Measurements from ENCODE around the gene DDX10.

Gene DDX10

GRCh38 chr11:108724974-108725689 is 60.3 kb downstream of the DDX10 start:
- Histone ChIP-seq H3K79me1 (ENCODE audit: low read depth, low read length) (no peaks in the 10 kb centered on the region), H2BK15ac (ENCODE audit: low read length) (no peak overlapping the region), H3K36me3 (replicated peaks in 1 of 2; ENCODE audit: control insufficient read depth in 2 of 2, insufficient read depth in 2 of 2, low read length in 2 of 2) (peaks cover 2 to 25% of the 10 kb centered on the region in 2 donors), H3K9me3 (replicated peaks in 1 of 2; ENCODE audit: control insufficient read depth in 2 of 2, insufficient read depth in 1 of 2, low read depth in 1 of 2, low read length in 2 of 2) (peaks cover 0 to 6% of the 10 kb centered on the region in 2 donors), H3K27me3 (ENCODE audit: control insufficient read depth in 3 of 3, insufficient read depth in 3 of 3, low read depth in 1 of 3, low read length in 3 of 3) (no peaks in the 10 kb centered on the region), H3K23ac (ENCODE audit: low read depth, low read length, poor library complexity) (no peak overlapping the region), H2AK5ac (ENCODE audit: low read depth, low read length) (no peak overlapping the region), H3K27ac (replicated peaks; ENCODE audit: low read length) (no peak overlapping the region), H3K4me2 (ENCODE audit: insufficient read depth, low read length, poor library complexity, severe bottlenecking) (no peak overlapping the region), H2BK120ac (ENCODE audit: low read depth, low read length) (no peak overlapping the region), H3K18ac (ENCODE audit: low read length) (no peak overlapping the region), H3K4me1 (ENCODE audit: control insufficient read depth in 2 of 2, insufficient read depth in 1 of 2, low read depth in 1 of 2, low read length in 2 of 2) (no peaks in the 10 kb centered on the region), H3K9ac (ENCODE audit: low read depth, low read length, poor library complexity) (no peak overlapping the region), H3K4me3 (ENCODE audit: low read length in 2 of 2) (no peak overlapping the region), H2AFZ (ENCODE audit: low read length) (no peak overlapping the region), H4K91ac (ENCODE audit: low read depth, low read length, poor library complexity) (no peak overlapping the region), H3K14ac (ENCODE audit: low read length) (no peak overlapping the region), H4K8ac (ENCODE audit: low read depth, low read length) (no peak overlapping the region), H3K4ac (ENCODE audit: low read length) (no peak overlapping the region), H2BK12ac (ENCODE audit: low read length) (no peak overlapping the region), H2BK5ac (ENCODE audit: low read length) (no peak overlapping the region)
- DNase-seq (ENCODE audit: low spot score): no peak
- no CpG with 5 or more reads among the region's 5 CpGs for WGBS, 2 donors (ENCODE audit: extremely low coverage in 2 of 2, insufficient read length in 2 of 2, insufficient replicate concordance in 1 of 2)

DNA sequence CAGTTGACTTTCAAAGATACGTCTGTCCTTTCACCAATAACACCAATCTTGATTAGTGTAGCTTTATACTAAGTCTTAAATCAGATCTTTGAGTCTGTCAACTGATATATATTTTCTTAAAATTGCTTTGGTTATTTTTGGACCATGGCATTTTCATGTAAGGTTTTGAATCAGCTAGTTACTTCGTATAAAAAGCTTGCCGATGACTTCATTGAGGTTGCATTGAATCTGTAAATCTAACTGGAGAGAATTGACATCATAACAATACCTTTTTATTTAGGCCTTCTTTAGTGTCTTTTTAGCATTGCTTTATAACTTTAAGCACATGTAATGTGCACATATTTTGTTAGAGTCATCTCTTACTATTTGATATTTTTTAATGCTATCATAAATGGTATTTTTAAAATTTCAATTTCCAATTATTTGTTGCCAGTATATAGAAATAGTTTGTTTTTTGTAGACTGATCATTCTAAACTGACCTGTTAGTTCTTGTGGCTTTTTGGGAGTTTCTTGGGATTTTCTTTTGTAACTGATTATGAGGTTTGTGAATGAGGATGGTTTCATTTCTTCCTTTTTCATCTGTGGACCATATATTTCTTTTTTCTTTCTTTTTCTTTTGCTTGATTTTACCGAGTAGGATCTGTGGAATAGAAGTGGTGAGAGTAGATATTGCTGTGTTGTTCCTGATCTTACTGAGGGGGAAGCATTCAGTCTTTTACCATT is 61.4 kb downstream of the DDX10 start:
- no CpG with 5 or more reads among the region's 4 CpGs for WGBS, 2 donors (ENCODE audit: extremely low coverage in 2 of 2, insufficient read length in 2 of 2, insufficient replicate concordance in 1 of 2)
- Histone ChIP-seq H3K9me3 (replicated peaks in 1 of 2; ENCODE audit: control insufficient read depth in 2 of 2, insufficient read depth in 1 of 2, low read depth in 1 of 2, low read length in 2 of 2) (peaks cover 0 to 6% of the 10 kb centered on the region in 2 donors), H3K36me3 (replicated peaks in 1 of 2; ENCODE audit: control insufficient read depth in 2 of 2, insufficient read depth in 2 of 2, low read length in 2 of 2) (peaks cover 2 to 22% of the 10 kb centered on the region in 2 donors), H3K14ac (ENCODE audit: low read length) (no peak overlapping the region), H2BK120ac (ENCODE audit: low read depth, low read length) (no peak overlapping the region), H3K9ac (ENCODE audit: low read depth, low read length, poor library complexity) (no peak overlapping the region), H3K27ac (replicated peaks; ENCODE audit: low read length) (no peak overlapping the region), H2BK12ac (ENCODE audit: low read length) (no peak overlapping the region), H2AK5ac (ENCODE audit: low read depth, low read length) (no peak overlapping the region), H3K18ac (ENCODE audit: low read length) (no peak overlapping the region), H3K4me1 (ENCODE audit: control insufficient read depth in 2 of 2, insufficient read depth in 1 of 2, low read depth in 1 of 2, low read length in 2 of 2) (no peaks in the 10 kb centered on the region), H3K4me2 (ENCODE audit: insufficient read depth, low read length, poor library complexity, severe bottlenecking) (no peak overlapping the region), H3K23ac (ENCODE audit: low read depth, low read length, poor library complexity) (no peak overlapping the region), H3K27me3 (ENCODE audit: control insufficient read depth in 3 of 3, insufficient read depth in 3 of 3, low read depth in 1 of 3, low read length in 3 of 3) (no peaks in the 10 kb centered on the region), H2AFZ (ENCODE audit: low read length) (no peak overlapping the region), H2BK5ac (ENCODE audit: low read length) (no peak overlapping the region), H3K4ac (ENCODE audit: low read length) (no peak overlapping the region), H4K8ac (ENCODE audit: low read depth, low read length) (no peak overlapping the region), H2BK15ac (ENCODE audit: low read length) (no peak overlapping the region), H3K4me3 (ENCODE audit: low read length in 2 of 2) (no peak overlapping the region), H3K79me1 (ENCODE audit: low read depth, low read length) (no peaks in the 10 kb centered on the region), H4K91ac (ENCODE audit: low read depth, low read length, poor library complexity) (no peak overlapping the region)
- DNase-seq (ENCODE audit: low spot score): no peak

DNA sequence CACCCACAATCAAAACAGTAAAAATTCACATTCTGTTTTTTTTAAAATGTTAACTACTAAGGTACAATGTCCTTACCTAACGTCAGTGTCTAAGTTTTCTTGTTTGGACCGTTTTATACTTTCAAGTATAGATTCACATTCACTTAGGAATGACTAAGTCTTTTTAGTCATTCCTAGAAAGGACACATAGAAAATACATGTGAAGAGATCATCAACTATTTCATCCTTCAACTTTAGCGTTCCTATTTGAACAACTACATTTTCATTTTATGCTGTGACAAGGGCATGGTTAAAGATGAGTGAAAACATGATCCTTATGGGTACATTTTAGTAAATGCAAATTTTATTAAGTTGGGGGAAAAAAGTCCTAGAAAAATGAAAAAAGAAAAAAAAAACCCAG is 62.8 kb downstream of the DDX10 start:
- no peak overlapping the region for H3K9ac ChIP-seq (ENCODE audit: low read depth, low read length, poor library complexity)
- no CpG with 5 or more reads among the region's 3 CpGs for WGBS, 2 donors (ENCODE audit: extremely low coverage in 2 of 2, insufficient read length in 2 of 2, insufficient replicate concordance in 1 of 2)
- H3K27me3 ChIP-seq (ENCODE audit: control insufficient read depth in 3 of 3, insufficient read depth in 3 of 3, low read depth in 1 of 3, low read length in 3 of 3): no peaks in the 10 kb centered on the region
- no peak overlapping the region for H3K23ac ChIP-seq (ENCODE audit: low read depth, low read length, poor library complexity)
- H3K4me3 ChIP-seq (ENCODE audit: low read length in 2 of 2): no peak overlapping the region
- no peak overlapping the region for H2BK12ac ChIP-seq (ENCODE audit: low read length)
- H3K9me3 ChIP-seq (replicated peaks in 1 of 2; ENCODE audit: control insufficient read depth in 2 of 2, insufficient read depth in 1 of 2, low read depth in 1 of 2, low read length in 2 of 2): peaks cover 0 to 6% of the 10 kb centered on the region in 2 donors
- H3K4me2 ChIP-seq (ENCODE audit: insufficient read depth, low read length, poor library complexity, severe bottlenecking): no peak overlapping the region
- H3K18ac ChIP-seq (ENCODE audit: low read length): no peak overlapping the region
- H4K91ac ChIP-seq (ENCODE audit: low read depth, low read length, poor library complexity): no peak overlapping the region
- H2BK120ac ChIP-seq (ENCODE audit: low read depth, low read length): no peak overlapping the region
- no peak overlapping the region for H3K14ac ChIP-seq (ENCODE audit: low read length)
- no peak overlapping the region for H2AFZ ChIP-seq (ENCODE audit: low read length)
- DNase-seq (ENCODE audit: low spot score): no peak
- H2AK5ac ChIP-seq (ENCODE audit: low read depth, low read length): no peak overlapping the region
- H2BK15ac ChIP-seq (ENCODE audit: low read length): no peak overlapping the region
- H3K27ac ChIP-seq (replicated peaks; ENCODE audit: low read length): no peak overlapping the region
- peaks cover 2% of the 10 kb centered on the region for H3K79me1 ChIP-seq (ENCODE audit: low read depth, low read length)
- H4K8ac ChIP-seq (ENCODE audit: low read depth, low read length): no peak overlapping the region
- H3K4me1 ChIP-seq (ENCODE audit: control insufficient read depth in 2 of 2, insufficient read depth in 1 of 2, low read depth in 1 of 2, low read length in 2 of 2): no peaks in the 10 kb centered on the region
- peaks cover 2 to 22% of the 10 kb centered on the region in 2 donors for H3K36me3 ChIP-seq (replicated peaks in 1 of 2; ENCODE audit: control insufficient read depth in 2 of 2, insufficient read depth in 2 of 2, low read length in 2 of 2)
- H3K4ac ChIP-seq (ENCODE audit: low read length): no peak overlapping the region
- no peak overlapping the region for H2BK5ac ChIP-seq (ENCODE audit: low read length)

DNA sequence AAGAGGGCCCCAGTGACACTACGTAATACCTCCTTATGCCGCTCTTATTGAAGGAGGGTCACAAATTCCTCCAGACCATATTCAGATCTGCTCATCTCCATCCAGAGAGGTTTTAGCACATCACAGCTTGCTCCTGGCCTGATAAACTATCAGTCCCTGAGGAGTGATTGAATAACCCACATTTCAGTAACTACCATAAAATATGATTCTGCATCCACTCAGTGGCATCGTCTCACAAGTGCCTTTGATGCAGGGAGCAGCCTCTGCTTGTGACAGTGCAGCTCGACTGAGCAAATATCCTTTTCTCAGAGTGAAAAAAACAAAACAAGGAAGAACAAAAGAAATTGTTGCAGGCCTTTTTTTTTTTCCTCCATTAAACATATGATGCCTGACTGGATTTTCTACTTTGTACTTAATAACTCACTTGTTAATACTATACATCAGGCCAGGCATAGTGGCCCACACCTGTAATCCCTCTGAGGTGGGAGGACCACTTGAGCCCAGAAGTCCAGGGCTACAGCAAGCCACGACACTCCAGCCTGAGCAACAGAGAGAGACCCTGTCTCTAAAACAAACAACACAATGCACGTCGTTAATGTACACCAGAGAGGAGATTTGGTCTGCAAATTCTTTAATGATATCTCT is 64.5 kb downstream of the DDX10 start:
- no peak overlapping the region for H3K4ac ChIP-seq (ENCODE audit: low read length)
- H4K91ac ChIP-seq (ENCODE audit: low read depth, low read length, poor library complexity): no peak overlapping the region
- H3K4me1 ChIP-seq (ENCODE audit: control insufficient read depth in 2 of 2, insufficient read depth in 1 of 2, low read depth in 1 of 2, low read length in 2 of 2): no peaks in the 10 kb centered on the region
- peaks cover 0 to 6% of the 10 kb centered on the region in 2 donors for H3K36me3 ChIP-seq (replicated peaks in 1 of 2; ENCODE audit: control insufficient read depth in 2 of 2, insufficient read depth in 2 of 2, low read length in 2 of 2)
- no peak overlapping the region for H2AFZ ChIP-seq (ENCODE audit: low read length)
- WGBS, 2 donors (ENCODE audit: extremely low coverage in 2 of 2, insufficient read length in 2 of 2, insufficient replicate concordance in 1 of 2): no CpG with 5 or more reads among the region's 7 CpGs
- no peak overlapping the region for H3K18ac ChIP-seq (ENCODE audit: low read length)
- no peak overlapping the region for H3K9ac ChIP-seq (ENCODE audit: low read depth, low read length, poor library complexity)
- no peaks in the 10 kb centered on the region for H3K27me3 ChIP-seq (ENCODE audit: control insufficient read depth in 3 of 3, insufficient read depth in 3 of 3, low read depth in 1 of 3, low read length in 3 of 3)
- no peak overlapping the region for H3K4me3 ChIP-seq (ENCODE audit: low read length in 2 of 2)
- H2AK5ac ChIP-seq (ENCODE audit: low read depth, low read length): no peak overlapping the region
- H3K27ac ChIP-seq (replicated peaks; ENCODE audit: low read length): no peak overlapping the region
- DNase-seq (ENCODE audit: low spot score): no peak
- H3K9me3 ChIP-seq (replicated peaks in 1 of 2; ENCODE audit: control insufficient read depth in 2 of 2, insufficient read depth in 1 of 2, low read depth in 1 of 2, low read length in 2 of 2): peaks cover 0 to 6% of the 10 kb centered on the region in 2 donors
- H3K79me1 ChIP-seq (ENCODE audit: low read depth, low read length): peaks cover 2% of the 10 kb centered on the region
- no peak overlapping the region for H3K23ac ChIP-seq (ENCODE audit: low read depth, low read length, poor library complexity)
- H3K4me2 ChIP-seq (ENCODE audit: insufficient read depth, low read length, poor library complexity, severe bottlenecking): no peak overlapping the region
- no peak overlapping the region for H4K8ac ChIP-seq (ENCODE audit: low read depth, low read length)
- H2BK5ac ChIP-seq (ENCODE audit: low read length): no peak overlapping the region
- H2BK15ac ChIP-seq (ENCODE audit: low read length): no peak overlapping the region
- H3K14ac ChIP-seq (ENCODE audit: low read length): no peak overlapping the region
- no peak overlapping the region for H2BK12ac ChIP-seq (ENCODE audit: low read length)
- no peak overlapping the region for H2BK120ac ChIP-seq (ENCODE audit: low read depth, low read length)

Data from neuronal stem cell (in vitro differentiated cells).